H1 (cell line): ENCODE measurements around the gene EOGT. TPM values are rescaled to one million over a fixed set of nuclear protein-coding genes. Genes with fewer than 3 reads are reported as not detected.
A peak's percentile ranks its signal among the peaks of the same experiment; 100 is the strongest.

Source experiments
- BRCA1 ChIP-seq: IDR thresholded peaks from 2 replicates; pipeline ENCODE4 v1.6.1; 2012; ENCODE audit warnings: low read depth, low read length, improper control_type of control experiment
- KDM1A ChIP-seq: fragments of 200-600, 300-600 bp; sonication (generic); IDR thresholded peaks from 2 replicates; pipeline ENCODE4 v1.7.1; 2016; ENCODE audit warnings: mild to moderate bottlenecking, low read length, borderline replicate concordance
- NANOG ChIP-seq: IDR thresholded peaks from 2 replicates; pipeline ENCODE4 v1.6.1; 2011; ENCODE audit warnings: low read length, low read depth, mild to moderate bottlenecking, inconsistent platforms; ENCODE audit not compliant: insufficient read depth, poor library complexity, severe bottlenecking
- POLR2AphosphoS5 ChIP-seq: IDR thresholded peaks from 2 replicates; pipeline ENCODE4 v1.6.1; 2011; ENCODE audit warnings: low read depth, low read length
- SP4 ChIP-seq: IDR thresholded peaks from 2 replicates; pipeline ENCODE4 v1.6.1; 2012; ENCODE audit warnings: low read length, inconsistent platforms
- TBP ChIP-seq: IDR thresholded peaks from 2 replicates; pipeline ENCODE4 v1.6.1; 2011; ENCODE audit warnings: low read depth, low read length, improper control_type of control experiment
- polyA plus RNA-seq, 7 experiments: library from polyadenylated mRNA; depleted of rRNA in 3 of 7; stranded (reverse) in 5 of 7; unstranded in 2 of 7; fragments of >200 nt in 5 of 7; fragments of 200-250 nt in 2 of 7; gene quantifications; 1 replicate in 5 of 7; 2 replicates in 1 of 7; 4 replicates in 1 of 7; pipeline versions ENCODE4 v1.2.1 to v1.2.3, GENCODE V29; 2011 to 2013; ENCODE audit warnings: missing spikeins in 2 of 7, mixed read lengths in 2 of 7
- total RNA-seq: library from RNA; stranded (reverse); fragmentation: NEBNext Ultra II Directional; extraction: Animal tissue kit (Norgen Biotek cat#: 25700); gene quantifications from 2 replicates; pipeline ENCODE4 v1.2.1, GENCODE V29; 2021
- TF ChIP-seq, protein P1 (sequence below), 3 experiments: IDR thresholded peaks; 1 replicate in 2 of 3; 2 replicates in 1 of 3; pipeline versions ENCODE4 v1.5.1 to v1.6.1; 2011; ENCODE audit warnings: low read length in 3 of 3, mild to moderate bottlenecking in 3 of 3, inconsistent platforms in 2 of 3, low read depth in 1 of 3, moderate library complexity in 1 of 3; ENCODE audit not compliant: insufficient read depth in 1 of 3; ENCODE audit errors: control extremely low read depth in 1 of 3
- TF ChIP-seq, protein P2 (sequence below): IDR thresholded peaks from 2 replicates; pipeline ENCODE4 v1.6.1; 2012; ENCODE audit warnings: low read length, inconsistent platforms

Gene EOGT
- total and polyA plus RNA-seq, 2 of the 8 experiments (the other 6 are each of a cell fraction or from before 2014, with no cell fraction given), result 6.7 to 20.7 TPM

DNA sequence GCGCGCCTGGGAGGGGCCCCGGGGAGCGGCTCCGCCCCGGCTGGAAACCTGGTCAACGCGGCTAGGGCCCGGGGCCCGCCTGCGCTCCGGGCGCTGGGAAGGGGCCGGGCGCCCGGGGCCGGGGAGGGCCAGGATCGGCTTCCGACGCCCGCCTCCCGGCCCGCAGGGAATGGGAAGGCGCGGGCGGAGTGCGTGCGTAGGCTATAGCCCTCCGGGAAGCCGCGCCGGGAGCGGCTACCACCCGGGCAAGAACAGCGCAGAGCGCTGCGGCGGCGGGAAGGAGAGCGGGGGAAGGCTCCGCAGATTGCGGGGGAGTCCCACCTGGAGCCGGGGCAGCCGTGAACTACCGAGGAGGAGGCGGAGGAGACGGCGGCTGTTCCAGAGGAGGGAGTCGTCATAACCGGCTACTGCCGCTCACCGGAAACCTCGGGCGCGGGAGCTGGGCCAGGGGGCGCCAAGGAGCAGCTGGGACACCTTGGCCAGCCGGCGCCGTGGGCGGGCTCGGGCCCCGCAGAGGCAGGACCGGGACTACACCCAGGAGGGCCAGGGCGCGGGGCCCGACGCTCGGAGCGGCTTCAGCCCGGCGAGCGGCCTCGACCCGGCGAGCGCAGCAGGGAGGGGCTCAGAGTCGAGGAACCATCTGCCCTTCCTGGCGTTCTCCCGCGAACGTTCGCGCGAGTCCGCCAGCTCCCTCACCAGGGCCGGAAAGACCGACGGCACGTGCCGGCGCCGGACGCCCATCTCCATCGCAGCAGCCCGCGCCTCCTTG, at the start of gene EOGT (continued):
- TF ChIP-seq, protein P1, sequence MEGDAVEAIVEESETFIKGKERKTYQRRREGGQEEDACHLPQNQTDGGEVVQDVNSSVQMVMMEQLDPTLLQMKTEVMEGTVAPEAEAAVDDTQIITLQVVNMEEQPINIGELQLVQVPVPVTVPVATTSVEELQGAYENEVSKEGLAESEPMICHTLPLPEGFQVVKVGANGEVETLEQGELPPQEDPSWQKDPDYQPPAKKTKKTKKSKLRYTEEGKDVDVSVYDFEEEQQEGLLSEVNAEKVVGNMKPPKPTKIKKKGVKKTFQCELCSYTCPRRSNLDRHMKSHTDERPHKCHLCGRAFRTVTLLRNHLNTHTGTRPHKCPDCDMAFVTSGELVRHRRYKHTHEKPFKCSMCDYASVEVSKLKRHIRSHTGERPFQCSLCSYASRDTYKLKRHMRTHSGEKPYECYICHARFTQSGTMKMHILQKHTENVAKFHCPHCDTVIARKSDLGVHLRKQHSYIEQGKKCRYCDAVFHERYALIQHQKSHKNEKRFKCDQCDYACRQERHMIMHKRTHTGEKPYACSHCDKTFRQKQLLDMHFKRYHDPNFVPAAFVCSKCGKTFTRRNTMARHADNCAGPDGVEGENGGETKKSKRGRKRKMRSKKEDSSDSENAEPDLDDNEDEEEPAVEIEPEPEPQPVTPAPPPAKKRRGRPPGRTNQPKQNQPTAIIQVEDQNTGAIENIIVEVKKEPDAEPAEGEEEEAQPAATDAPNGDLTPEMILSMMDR (IDR thresholded peaks at IDR 0.05; ENCODE audit: control extremely low read depth in 1 of 3, insufficient read depth in 1 of 3, low read depth in 1 of 3, low read length in 3 of 3), result peak; percentile 58 to 62 (median 60)
- TF ChIP-seq KDM1A (peak; percentile 44; the same call in 1 of the 2 replicates), POLR2AphosphoS5 (peak; percentile 77; the same call in 1 of the 2 replicates), BRCA1 (no peak), NANOG (no peak), SP4 (no peak), TBP (peak; percentile 63)
- TF ChIP-seq, protein P2, sequence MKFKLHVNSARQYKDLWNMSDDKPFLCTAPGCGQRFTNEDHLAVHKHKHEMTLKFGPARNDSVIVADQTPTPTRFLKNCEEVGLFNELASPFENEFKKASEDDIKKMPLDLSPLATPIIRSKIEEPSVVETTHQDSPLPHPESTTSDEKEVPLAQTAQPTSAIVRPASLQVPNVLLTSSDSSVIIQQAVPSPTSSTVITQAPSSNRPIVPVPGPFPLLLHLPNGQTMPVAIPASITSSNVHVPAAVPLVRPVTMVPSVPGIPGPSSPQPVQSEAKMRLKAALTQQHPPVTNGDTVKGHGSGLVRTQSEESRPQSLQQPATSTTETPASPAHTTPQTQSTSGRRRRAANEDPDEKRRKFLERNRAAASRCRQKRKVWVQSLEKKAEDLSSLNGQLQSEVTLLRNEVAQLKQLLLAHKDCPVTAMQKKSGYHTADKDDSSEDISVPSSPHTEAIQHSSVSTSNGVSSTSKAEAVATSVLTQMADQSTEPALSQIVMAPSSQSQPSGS, result 0 out of 2 replicates have a peak, but pooled peaks have one; percentile 4
- TF ChIP-seq, all 59 proteins: peak for 23
